IMR-90 (cell line): ENCODE measurements around the gene SRRM1.

ENCODE experiments used
- BHLHE40 ChIP-seq: fragments of 150-350 bp; IDR thresholded peaks from 2 replicates; pipeline ENCODE4 v1.6.1; 2016; ENCODE audit warnings: mild to moderate bottlenecking, low read depth, low read length
- CEBPB ChIP-seq: IDR thresholded peaks from 2 replicates; pipeline ENCODE4 v1.6.1; 2012; ENCODE audit warnings: low read depth, low read length, improper control_type of control experiment
- CHD1 ChIP-seq: IDR thresholded peaks from 2 replicates; pipeline ENCODE4 v1.6.1; 2012; ENCODE audit warnings: low read depth, low read length, improper control_type of control experiment
- FOS ChIP-seq: fragments of 150-350 bp; IDR thresholded peaks from 2 replicates; pipeline ENCODE4 v1.6.1; 2016; ENCODE audit warnings: low read depth, low read length
- MAZ ChIP-seq: IDR thresholded peaks from 2 replicates; pipeline ENCODE4 v1.6.1; 2012; ENCODE audit warnings: low read depth, mild to moderate bottlenecking, low read length, improper control_type of control experiment, moderate library complexity, borderline replicate concordance
- MXI1 ChIP-seq: IDR thresholded peaks from 2 replicates; pipeline ENCODE4 v1.6.1; 2012; ENCODE audit warnings: low read depth, mild to moderate bottlenecking, low read length, moderate library complexity, borderline replicate concordance
- POLR2A ChIP-seq: IDR thresholded peaks from 2 replicates; pipeline ENCODE4 v1.6.1; 2012; ENCODE audit warnings: mild to moderate bottlenecking, low read depth, low read length
- RAD21 ChIP-seq: IDR thresholded peaks from 2 replicates; pipeline ENCODE4 v1.6.1; 2012; ENCODE audit warnings: low read length, improper control_type of control experiment
- RCOR1 ChIP-seq: IDR thresholded peaks from 2 replicates; pipeline ENCODE4 v1.6.1; 2012; ENCODE audit warnings: mild to moderate bottlenecking, low read length, improper control_type of control experiment; ENCODE audit not compliant: insufficient replicate concordance
- SMC3 ChIP-seq: fragments of 150-350 bp; IDR thresholded peaks from 2 replicates; pipeline ENCODE4 v1.6.1; 2016; ENCODE audit warnings: low read depth, mild to moderate bottlenecking, antibody characterized with exemption, low read length, moderate library complexity
- TF ChIP-seq, protein P1 (sequence below): conservative IDR thresholded peaks from 2 replicates; pipeline ENCODE4 v1.5.1; 2012; ENCODE audit warnings: mild to moderate bottlenecking, low read depth, low read length, improper control_type of control experiment
- TF ChIP-seq, protein P2 (sequence below): fragments of 150-350 bp; IDR thresholded peaks from 2 replicates; pipeline ENCODE4 v1.6.1; 2017; ENCODE audit warnings: mild to moderate bottlenecking, antibody characterized with exemption, low read length, low read depth

- TF ChIP-seq, protein P1, sequence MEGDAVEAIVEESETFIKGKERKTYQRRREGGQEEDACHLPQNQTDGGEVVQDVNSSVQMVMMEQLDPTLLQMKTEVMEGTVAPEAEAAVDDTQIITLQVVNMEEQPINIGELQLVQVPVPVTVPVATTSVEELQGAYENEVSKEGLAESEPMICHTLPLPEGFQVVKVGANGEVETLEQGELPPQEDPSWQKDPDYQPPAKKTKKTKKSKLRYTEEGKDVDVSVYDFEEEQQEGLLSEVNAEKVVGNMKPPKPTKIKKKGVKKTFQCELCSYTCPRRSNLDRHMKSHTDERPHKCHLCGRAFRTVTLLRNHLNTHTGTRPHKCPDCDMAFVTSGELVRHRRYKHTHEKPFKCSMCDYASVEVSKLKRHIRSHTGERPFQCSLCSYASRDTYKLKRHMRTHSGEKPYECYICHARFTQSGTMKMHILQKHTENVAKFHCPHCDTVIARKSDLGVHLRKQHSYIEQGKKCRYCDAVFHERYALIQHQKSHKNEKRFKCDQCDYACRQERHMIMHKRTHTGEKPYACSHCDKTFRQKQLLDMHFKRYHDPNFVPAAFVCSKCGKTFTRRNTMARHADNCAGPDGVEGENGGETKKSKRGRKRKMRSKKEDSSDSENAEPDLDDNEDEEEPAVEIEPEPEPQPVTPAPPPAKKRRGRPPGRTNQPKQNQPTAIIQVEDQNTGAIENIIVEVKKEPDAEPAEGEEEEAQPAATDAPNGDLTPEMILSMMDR, result no peak
- no peak for TF ChIP-seq RCOR1
- no peak for TF ChIP-seq RAD21
- TF ChIP-seq CHD1, result no peak
- TF ChIP-seq POLR2A, result no peak
- TF ChIP-seq MAZ, result no peak
- TF ChIP-seq CEBPB, result no peak
- no peak for TF ChIP-seq BHLHE40
- TF ChIP-seq, protein P2, sequence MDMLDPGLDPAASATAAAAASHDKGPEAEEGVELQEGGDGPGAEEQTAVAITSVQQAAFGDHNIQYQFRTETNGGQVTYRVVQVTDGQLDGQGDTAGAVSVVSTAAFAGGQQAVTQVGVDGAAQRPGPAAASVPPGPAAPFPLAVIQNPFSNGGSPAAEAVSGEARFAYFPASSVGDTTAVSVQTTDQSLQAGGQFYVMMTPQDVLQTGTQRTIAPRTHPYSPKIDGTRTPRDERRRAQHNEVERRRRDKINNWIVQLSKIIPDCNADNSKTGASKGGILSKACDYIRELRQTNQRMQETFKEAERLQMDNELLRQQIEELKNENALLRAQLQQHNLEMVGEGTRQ, result no peak
- TF ChIP-seq FOS, result no peak
- no peak for TF ChIP-seq MXI1
- no peak for TF ChIP-seq SMC3
These were observed 36.9 kb upstream of the SRRM1 start for GRCh38 chr1:24606296-24606605.
